Fibroblast of mammary gland (primary cell): ENCODE results near the gene CLK1.

ENCODE experiments used
- DNase-seq: peaks from one replicate; pipeline ENCODE4 v3.0.0-alpha.2; 2010; ENCODE audit warnings: low read depth
- H3K4me3 ChIP-seq: 2 replicates; pipeline ENCODE4 v1.5.1; 2011; ENCODE audit warnings: low read depth, mild to moderate bottlenecking, low read length, moderate library complexity; ENCODE audit not compliant: control insufficient read depth
- TF ChIP-seq, protein P1 (sequence below): conservative IDR thresholded peaks from 2 replicates; pipeline ENCODE4 v1.5.1; 2011; ENCODE audit warnings: low read depth, low read length, inconsistent platforms; ENCODE audit not compliant: control insufficient read depth, insufficient read depth

The CLK1 gene

DNA sequence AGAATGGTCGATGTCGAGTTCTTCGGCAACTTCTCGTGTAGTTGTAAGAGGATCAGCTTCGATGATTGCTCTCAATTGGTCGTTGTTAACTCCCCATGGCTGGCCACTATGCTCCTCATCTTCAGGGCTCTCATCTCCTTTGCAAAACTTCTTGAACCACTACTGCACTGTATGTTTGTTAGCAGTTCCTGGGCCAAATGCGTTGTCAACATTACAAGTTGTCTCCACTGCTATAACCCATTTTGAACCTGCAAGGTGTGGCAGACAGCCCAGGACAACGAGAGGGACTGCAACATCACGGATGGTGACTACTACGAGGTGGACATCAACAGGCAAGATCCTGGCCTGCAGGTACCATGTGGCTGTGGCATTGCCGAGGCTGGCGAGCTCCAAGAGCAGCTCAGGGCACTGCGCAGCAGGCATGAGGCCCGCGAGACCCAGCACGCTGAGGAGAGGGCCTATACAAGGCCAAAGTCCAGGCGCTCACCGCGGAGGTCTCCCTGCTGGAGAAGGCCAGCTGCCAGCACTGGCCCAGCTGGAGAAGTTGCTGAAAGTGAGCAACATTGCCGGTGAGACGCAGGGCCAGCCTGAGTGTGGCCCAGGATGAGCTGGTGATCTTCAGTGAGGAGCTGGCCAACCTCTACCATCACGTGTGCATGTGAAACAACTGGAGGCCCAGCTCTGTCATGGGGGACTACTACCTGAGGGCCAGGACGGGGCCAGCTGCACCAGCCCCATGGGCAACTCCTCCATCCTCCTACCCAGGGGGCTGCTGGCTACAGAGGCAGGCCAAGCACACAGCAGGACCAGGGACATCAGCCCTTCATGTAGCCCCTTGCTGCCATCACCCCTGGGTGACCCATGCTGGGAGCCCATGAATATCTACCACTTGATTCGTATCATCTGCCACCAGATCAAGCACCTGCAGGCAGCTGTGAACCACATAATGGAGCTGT is 20.2 kb downstream of the CLK1 start:
- H3K4me3 ChIP-seq = no peak overlapping the region
- TF ChIP-seq, protein P1, sequence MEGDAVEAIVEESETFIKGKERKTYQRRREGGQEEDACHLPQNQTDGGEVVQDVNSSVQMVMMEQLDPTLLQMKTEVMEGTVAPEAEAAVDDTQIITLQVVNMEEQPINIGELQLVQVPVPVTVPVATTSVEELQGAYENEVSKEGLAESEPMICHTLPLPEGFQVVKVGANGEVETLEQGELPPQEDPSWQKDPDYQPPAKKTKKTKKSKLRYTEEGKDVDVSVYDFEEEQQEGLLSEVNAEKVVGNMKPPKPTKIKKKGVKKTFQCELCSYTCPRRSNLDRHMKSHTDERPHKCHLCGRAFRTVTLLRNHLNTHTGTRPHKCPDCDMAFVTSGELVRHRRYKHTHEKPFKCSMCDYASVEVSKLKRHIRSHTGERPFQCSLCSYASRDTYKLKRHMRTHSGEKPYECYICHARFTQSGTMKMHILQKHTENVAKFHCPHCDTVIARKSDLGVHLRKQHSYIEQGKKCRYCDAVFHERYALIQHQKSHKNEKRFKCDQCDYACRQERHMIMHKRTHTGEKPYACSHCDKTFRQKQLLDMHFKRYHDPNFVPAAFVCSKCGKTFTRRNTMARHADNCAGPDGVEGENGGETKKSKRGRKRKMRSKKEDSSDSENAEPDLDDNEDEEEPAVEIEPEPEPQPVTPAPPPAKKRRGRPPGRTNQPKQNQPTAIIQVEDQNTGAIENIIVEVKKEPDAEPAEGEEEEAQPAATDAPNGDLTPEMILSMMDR = no peak
- no peak for DNase-seq

DNA sequence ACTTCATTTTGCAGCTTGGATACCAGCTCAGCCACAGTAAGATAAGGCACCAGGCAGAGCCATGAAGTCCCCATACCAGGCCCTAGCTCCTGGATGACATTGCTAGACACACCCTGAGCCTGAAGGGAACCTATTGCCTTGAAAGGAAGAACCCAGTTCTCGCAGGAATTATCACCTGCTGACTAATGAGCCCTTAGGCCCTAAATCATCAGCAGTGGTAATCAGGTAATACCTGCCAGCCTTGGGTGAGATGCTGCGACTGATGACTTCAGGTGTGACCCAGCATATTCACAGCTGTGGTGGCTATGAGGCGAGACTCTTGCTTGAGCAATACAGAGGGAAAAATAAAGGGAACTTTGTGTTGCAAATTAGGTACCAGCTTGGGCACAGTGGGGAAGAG is 24.9 kb downstream of the CLK1 start:
- TF ChIP-seq, protein P1 = no peak
- DNase-seq = no peak
- H3K4me3 ChIP-seq = no peak overlapping the region

DNA sequence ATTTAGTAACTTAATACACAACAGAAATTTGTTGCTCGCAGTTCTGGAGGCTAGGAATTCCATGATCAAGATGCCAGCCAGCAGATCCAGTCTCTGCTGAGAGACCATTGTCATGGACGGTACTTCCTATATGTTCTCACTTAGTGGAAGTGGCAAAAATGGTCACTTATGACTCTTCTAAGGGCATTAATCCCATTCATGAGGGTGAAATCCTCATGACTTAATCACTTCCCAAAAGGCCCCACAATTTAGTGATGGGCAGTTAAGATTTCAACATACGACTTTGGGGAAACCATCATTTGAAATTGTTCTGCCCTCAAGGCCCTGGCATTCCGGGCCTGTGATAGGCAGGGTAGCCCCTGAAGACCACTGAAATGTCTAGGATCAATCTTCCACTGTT is 29.8 kb downstream of the CLK1 start:
- no peak for DNase-seq
- TF ChIP-seq, protein P1 = no peak
- H3K4me3 ChIP-seq = no peak overlapping the region

DNA sequence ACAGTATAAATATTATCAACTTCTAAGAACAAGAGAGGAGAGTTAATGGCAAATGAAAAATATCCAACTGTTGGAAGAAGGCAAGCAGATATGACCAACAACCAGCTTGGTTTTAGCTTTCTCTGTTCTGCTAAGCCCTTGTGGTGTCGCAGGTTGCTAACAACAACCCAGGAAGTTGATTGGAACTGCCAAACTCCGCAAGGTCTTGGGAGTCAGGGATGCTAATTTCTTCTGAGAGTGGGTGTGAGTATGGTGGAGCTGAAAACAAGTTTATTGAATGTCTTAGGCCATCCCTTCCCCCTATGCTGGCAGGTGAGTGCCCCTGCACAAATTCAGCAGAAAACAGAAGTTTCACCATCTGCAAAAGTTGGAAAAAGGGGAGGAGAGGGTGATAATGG is 35.2 kb downstream of the CLK1 start:
- TF ChIP-seq, protein P1 = no peak
- no peak for DNase-seq
- H3K4me3 ChIP-seq = no peak overlapping the region

- no peak for DNase-seq
- TF ChIP-seq, protein P1 = no peak
- no peak overlapping the region for H3K4me3 ChIP-seq
These were observed 35.7 kb downstream of the CLK1 start for GRCh38 chr2:200828572-200829257.

DNA sequence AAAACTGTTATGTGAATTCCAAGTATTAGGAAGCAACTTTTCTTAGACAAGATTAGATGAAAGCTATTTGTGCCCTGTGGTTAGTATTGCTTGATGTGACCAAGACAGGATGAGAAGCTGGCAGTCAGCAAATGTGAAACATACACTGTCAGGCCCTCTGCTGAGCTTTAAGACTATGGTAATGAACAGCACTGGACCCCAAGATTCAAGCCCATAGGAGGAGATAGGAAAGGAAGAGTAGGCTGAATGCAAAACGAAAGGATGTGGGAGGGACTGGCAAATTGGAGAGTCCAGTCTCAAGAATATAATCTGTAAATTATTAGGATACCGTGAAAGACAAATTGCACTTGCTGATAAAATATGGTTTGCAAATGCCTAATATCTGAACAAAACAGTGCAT is 36.4 kb downstream of the CLK1 start:
- TF ChIP-seq, protein P1 = no peak
- no peak overlapping the region for H3K4me3 ChIP-seq
- no peak for DNase-seq
